IPS-18c (cell line): Measurements from ENCODE around the gene HS2ST1.
"Not testable (repeated sequence)": the region's sequence is repeated elsewhere in the genome, so short reads cannot be mapped to it uniquely, and the experiment has no call there.

ENCODE experiments used
- H3K4me3 ChIP-seq: 2 replicates; pipeline ENCODE4 v1.7.0; 2013; ENCODE audit warnings: low read depth, mild to moderate bottlenecking, low read length, moderate library complexity; ENCODE audit not compliant: insufficient read depth
- H3K9me3 ChIP-seq: one replicate; pipeline ENCODE4 v1.6.1; 2013; ENCODE audit warnings: mild to moderate bottlenecking, low read length, moderate library complexity; ENCODE audit not compliant: control insufficient read depth, insufficient read depth

HS2ST1 gene

GRCh38 chr1:86990826-86991225, 76.4 kb downstream of the HS2ST1 start:
- no peak overlapping the region for H3K4me3 ChIP-seq
- H3K9me3 ChIP-seq: no peaks in the 10 kb centered on the region

- H3K9me3 ChIP-seq: no peaks in the 10 kb centered on the region
These were observed 77.2 kb downstream of the HS2ST1 start for GRCh38 chr1:86991549-86992186.

GRCh38 chr1:86992861-86993260, 78.4 kb downstream of the HS2ST1 start:
- Histone ChIP-seq H3K4me3 (no peak overlapping the region), H3K9me3 (no peaks in the 10 kb centered on the region)

More at GRCh38 chr1:86991549-86992186, 77.2 kb downstream of the HS2ST1 start:
- H3K4me3 ChIP-seq: no peak overlapping the region

- Histone ChIP-seq H3K4me3 (no peak overlapping the region), H3K9me3 (no peaks in the 10 kb centered on the region)
These were observed 79.0 kb downstream of the HS2ST1 start for GRCh38 chr1:86993269-86993985.

GRCh38 chr1:86994061-86994460, 79.6 kb downstream of the HS2ST1 start:
- no peak overlapping the region for H3K4me3 ChIP-seq
- no peaks in the 10 kb centered on the region for H3K9me3 ChIP-seq

- H3K9me3 ChIP-seq: no peaks in the 10 kb centered on the region
- H3K4me3 ChIP-seq: no peak overlapping the region
These were observed 83.1 kb downstream of the HS2ST1 start for GRCh38 chr1:86997538-86997937.

- Histone ChIP-seq H3K4me3 (no peak overlapping the region), H3K9me3 (no peaks in the 10 kb centered on the region)
These were observed 83.8 kb downstream of the HS2ST1 start for GRCh38 chr1:86998280-86998679.

GRCh38 chr1:86998727-86999126, 84.3 kb downstream of the HS2ST1 start:
- no peaks in the 10 kb centered on the region for H3K9me3 ChIP-seq
- no peak overlapping the region for H3K4me3 ChIP-seq

GRCh38 chr1:87000460-87000859, 86.0 kb downstream of the HS2ST1 start:
- no peaks in the 10 kb centered on the region for H3K9me3 ChIP-seq
- H3K4me3 ChIP-seq: no peak overlapping the region

- H3K4me3 ChIP-seq: no peak overlapping the region
- H3K9me3 ChIP-seq: no peaks in the 10 kb centered on the region
These were observed 90.4 kb downstream of the HS2ST1 start for GRCh38 chr1:87004857-87005256.

- H3K4me3 ChIP-seq: no peak overlapping the region
- no peaks in the 10 kb centered on the region for H3K9me3 ChIP-seq
These were observed 92.9 kb downstream of the HS2ST1 start for GRCh38 chr1:87007323-87007722.

- peaks cover 13% of the 10 kb centered on the region for H3K9me3 ChIP-seq
- H3K4me3 ChIP-seq: not testable (repeated sequence)
These were observed 99.0 kb downstream of the HS2ST1 start for GRCh38 chr1:87013385-87013784.

- H3K4me3 ChIP-seq: no peak overlapping the region
- peaks cover 7% of the 10 kb centered on the region for H3K9me3 ChIP-seq
These were observed 103.7 kb downstream of the HS2ST1 start for GRCh38 chr1:87017998-87018672.

- H3K4me3 ChIP-seq: no peak overlapping the region
- no peaks in the 10 kb centered on the region for H3K9me3 ChIP-seq
These were observed 108.9 kb downstream of the HS2ST1 start for GRCh38 chr1:87023326-87023725.

GRCh38 chr1:87024936-87025540, 110.6 kb downstream of the HS2ST1 start:
- Histone ChIP-seq H3K9me3 (no peaks in the 10 kb centered on the region), H3K4me3 (no peak overlapping the region)

GRCh38 chr1:87027561-87027960, 113.1 kb downstream of the HS2ST1 start:
- not testable (repeated sequence) for H3K9me3 ChIP-seq, H3K4me3 ChIP-seq

- Histone ChIP-seq H3K9me3 (no peaks in the 10 kb centered on the region), H3K4me3 (no peak overlapping the region)
These were observed 114.1 kb downstream of the HS2ST1 start for GRCh38 chr1:87028576-87028975.
